Colonic mucosa (tissue), 4 donors: ENCODE measurements around the gene CLIC5. TPM values are rescaled to one million over a fixed set of nuclear protein-coding genes. Genes with fewer than 3 reads are reported as not detected.

ENCODE experiments used
- DNase-seq: peaks from one replicate; pipeline ENCODE4 v3.0.0-alpha.2; 2020
- H3K27ac ChIP-seq: fragments of 200-600 bp; one replicate; pipeline ENCODE4 v1.8.0; 2021
- H3K27me3 ChIP-seq: fragments of 200-600 bp; one replicate; pipeline ENCODE4 v1.8.0; 2021
- H3K36me3 ChIP-seq: fragments of 200-600 bp; one replicate; pipeline ENCODE4 v1.8.0; 2021
- H3K4me1 ChIP-seq: fragments of 200-600 bp; one replicate; pipeline ENCODE4 v1.8.0; 2021; ENCODE audit warnings: mild to moderate bottlenecking
- H3K4me3 ChIP-seq: fragments of 200-600 bp; one replicate; pipeline ENCODE4 v1.8.0; 2021
- H3K9ac ChIP-seq, 2 donors: one replicate each; pipeline ENCODE4 v1.7.0; 2013; ENCODE audit warnings: control low read depth in 2 of 2, low read depth in 2 of 2, low read length in 2 of 2
- H3K9me3 ChIP-seq: fragments of 200-600 bp; one replicate; pipeline ENCODE4 v1.8.0; 2021
- CTCF ChIP-seq: fragments of 200-600 bp; IDR thresholded peaks from one replicate; pipeline ENCODE4 v1.8.0; 2022; ENCODE audit warnings: antibody characterized with exemption, mild to moderate bottlenecking
- intact Hi-C: fragments of 100-400 bp; cut with DNase I; formaldehyde crosslinking; loops from one replicate; pipeline ENCODE4 v1.14.1; 2022
- total RNA-seq, 2 donors: library from RNA; stranded (reverse); fragmentation: NEBNext Ultra II Directional in 1 of 2; extraction: Animal tissue kit (Norgen Biotek cat#: 25700) in 1 of 2; gene quantifications; one replicate each; pipeline ENCODE4 v1.2.1, GENCODE V29; 2021
- donor health status: healthy.
- donor health status: DM: no; HTN: no; CAD: no.
- donor health status: DM: no; HTN: no; CAD: no.

Gene CLIC5
- total RNA-seq, 2 donors from 2014 or later = 72.8 to 74.9 TPM

DNA sequence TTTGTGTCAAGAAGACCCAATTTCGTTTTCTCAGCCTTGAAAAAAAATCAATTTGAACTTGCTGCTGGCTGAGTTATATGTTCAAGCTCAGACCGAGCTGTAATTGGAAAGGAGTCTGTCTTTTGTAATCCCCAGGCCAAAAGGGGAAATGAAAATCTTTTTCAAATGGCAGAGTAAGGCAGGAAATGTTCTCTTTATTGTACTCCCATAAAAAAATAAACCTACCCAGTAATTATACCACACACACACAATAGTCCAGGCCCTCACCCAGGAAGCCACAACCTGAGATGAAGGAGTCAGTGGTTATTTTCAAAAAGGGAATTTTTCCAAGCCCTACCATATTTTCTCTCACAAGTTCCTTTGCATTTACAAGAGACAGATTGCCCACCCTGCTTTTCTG, 45.3 kb downstream of the CLIC5 start:
- no peak for TF ChIP-seq CTCF
- intact Hi-C loops = no loop called here
- Histone ChIP-seq H3K9me3 (no peaks in the 10 kb centered on the region), H3K27me3 (no peaks in the 10 kb centered on the region), H3K36me3 (no peaks in the 10 kb centered on the region), H3K4me1 (no peaks in the 10 kb centered on the region), H3K27ac (peak overlapping the region; percentile 86), H3K4me3 (peak overlapping the region; percentile 16), H3K9ac (peak overlapping the region; percentile 70 to 90)
- DNase-seq = peak; percentile 56

- Histone ChIP-seq H3K27me3 (no peaks in the 10 kb centered on the region), H3K36me3 (no peaks in the 10 kb centered on the region), H3K27ac (peak overlapping the region; percentile 86), H3K9me3 (no peaks in the 10 kb centered on the region), H3K4me1 (no peaks in the 10 kb centered on the region), H3K9ac (peak overlapping the region; percentile 70 to 90), H3K4me3 (peak overlapping the region; percentile 16)
- TF ChIP-seq CTCF = no peak
- intact Hi-C loops = no loop called here
- no peak for DNase-seq
Observed at GRCh38 chr6:45969883-45970282, 45.8 kb downstream of the CLIC5 start.

- TF ChIP-seq CTCF = no peak
- intact Hi-C loops = no loop called here
- Histone ChIP-seq H3K4me3 (peak overlapping the region; percentile 16), H3K27me3 (no peaks in the 10 kb centered on the region), H3K9ac (peak overlapping the region in 1 of 2 donors; percentile 71), H3K27ac (peak overlapping the region; percentile 86), H3K36me3 (no peaks in the 10 kb centered on the region), H3K9me3 (no peaks in the 10 kb centered on the region), H3K4me1 (no peaks in the 10 kb centered on the region)
- peak; percentile 61 for DNase-seq
Observed at GRCh38 chr6:45969026-45969425, 46.6 kb downstream of the CLIC5 start.

GRCh38 chr6:45967363-45967762, 48.3 kb downstream of the CLIC5 start:
- no peak overlapping the region for H3K9ac ChIP-seq

GRCh38 chr6:45966797-45967196, 48.9 kb downstream of the CLIC5 start:
- Histone ChIP-seq H3K4me1 (no peaks in the 10 kb centered on the region), H3K4me3 (no peak overlapping the region), H3K27ac (no peak overlapping the region), H3K9me3 (no peaks in the 10 kb centered on the region), H3K27me3 (no peaks in the 10 kb centered on the region), H3K36me3 (no peaks in the 10 kb centered on the region), H3K9ac (no peak overlapping the region)
- DNase-seq = no peak
- no peak for TF ChIP-seq CTCF
- intact Hi-C loops = no loop called here

More at GRCh38 chr6:45967363-45967762, 48.3 kb downstream of the CLIC5 start:
- DNase-seq = no peak
- Histone ChIP-seq H3K4me3 (no peak overlapping the region), H3K9me3 (no peaks in the 10 kb centered on the region), H3K27ac (no peak overlapping the region), H3K27me3 (no peaks in the 10 kb centered on the region), H3K4me1 (no peaks in the 10 kb centered on the region), H3K36me3 (no peaks in the 10 kb centered on the region)
- intact Hi-C loops = no loop called here
- no peak for TF ChIP-seq CTCF
